GM12878 (cell line): ENCODE results near the gene SLC17A7. TPM values are rescaled to one million over a fixed set of nuclear protein-coding genes. Genes with fewer than 3 reads are reported as not detected.

Source experiments
- ATAC-seq: fragments of 200-7000 bp; cut with Tn5 transposase; 3 replicates; pipeline ENCODE4 v1.9.1; 2020; ENCODE audit warnings: mild to moderate bottlenecking, moderate library complexity
- BruUV-seq: library from RNA; stranded (reverse); fragments of 400-500 nt; replicated peaks from 2 replicates; lab custom pipeline; 2021; lab: Mats Ljungman, UMichigan
- CTCF ChIA-PET: fragments of 300-600 bp; sonication (Branson Sonifier 250); formaldehyde crosslinking; extraction: SDS; loops from one replicate; lab custom pipeline; 2021; ENCODE audit warnings: inconsistent platforms; lab: Yijun Ruan, JAX
- POLR2A ChIA-PET: fragments of 350-600 bp; formaldehyde crosslinking; extraction: SDS; loops from one replicate; lab custom pipeline; 2021; ENCODE audit warnings: inconsistent platforms; lab: Charles Lee
- RAD21 ChIA-PET: fragments of 300-600 bp; sonication (Branson Sonifier 250); formaldehyde crosslinking; loops from one replicate; lab custom pipeline; 2023; ENCODE audit warnings: antibody characterized with exemption; ENCODE audit not compliant: unreplicated experiment; lab: Charles Lee
- SMC1A ChIA-PET: fragments of 300-600 bp; sonication (Branson Sonifier 250); formaldehyde crosslinking; loops from one replicate; lab custom pipeline; 2023; ENCODE audit not compliant: unreplicated experiment, uncharacterized antibody; lab: Charles Lee
- DNase-seq: peaks from one replicate; pipeline ENCODE4 v3.0.0-alpha.2; 2011; ENCODE audit warnings: low read depth, low spot score
- FAIRE-seq: peaks from 3 replicates; lab custom pipeline; 2011; peaks lifted over from hg19 to GRCh38; lab: Jason Lieb, UNC
- H2AFZ ChIP-seq: 2 replicates; pipeline ENCODE4 v1.6.0; 2011; ENCODE audit warnings: low read depth, low read length, control low read depth; ENCODE audit not compliant: control insufficient read depth
- H3K27ac ChIP-seq: 2 replicates; pipeline ENCODE4 v1.5.1; 2011; ENCODE audit warnings: control low read depth; ENCODE audit not compliant: control insufficient read depth, insufficient read depth
- H3K27me3 ChIP-seq, 2 experiments: replicated peaks in 1 of 2; 2 replicates each; pipeline versions ENCODE4 v1.6.0 to v1.6.1; 2011; ENCODE audit warnings: low read length in 1 of 2; ENCODE audit not compliant: control insufficient read depth in 2 of 2, insufficient read depth in 2 of 2
- H3K36me3 ChIP-seq, 2 experiments: 2 replicates each; pipeline ENCODE4 v1.5.1; 2011; ENCODE audit warnings: low read length in 1 of 2; ENCODE audit not compliant: control insufficient read depth in 2 of 2, insufficient read depth in 2 of 2
- H3K4me1 ChIP-seq: 2 replicates; pipeline ENCODE4 v1.6.1; 2011; ENCODE audit warnings: mild to moderate bottlenecking, low read length, moderate library complexity, mixed read lengths; ENCODE audit not compliant: control insufficient read depth, insufficient read depth
- H3K4me2 ChIP-seq: 2 replicates; pipeline ENCODE4 v1.6.0; 2011; ENCODE audit warnings: control low read depth; ENCODE audit not compliant: control insufficient read depth, insufficient read depth
- H3K4me3 ChIP-seq: fragments of 200-600 bp; sonication (generic); 2 replicates; pipeline ENCODE4 v1.5.1; 2016
- H3K79me2 ChIP-seq: 2 replicates; pipeline ENCODE4 v1.6.0; 2011; ENCODE audit warnings: low read length; ENCODE audit not compliant: control insufficient read depth, insufficient read depth
- H3K9ac ChIP-seq: 2 replicates; pipeline ENCODE4 v1.8.0; 2011; ENCODE audit warnings: low read length, control low read depth, mixed read lengths; ENCODE audit not compliant: control insufficient read depth, insufficient read depth
- H3K9me3 ChIP-seq: replicated peaks from 3 replicates; pipeline ENCODE4 v1.5.1; 2011; ENCODE audit warnings: mild to moderate bottlenecking, low read length; ENCODE audit not compliant: control insufficient read depth, insufficient read depth
- H4K20me1 ChIP-seq: 2 replicates; pipeline ENCODE4 v1.6.0; 2011; ENCODE audit not compliant: control insufficient read depth, insufficient read depth
- ASH2L ChIP-seq: fragments of 300-600, 200-600 bp; sonication (generic); IDR thresholded peaks from 2 replicates; pipeline ENCODE4 v1.6.1; 2017; ENCODE audit warnings: low read depth, mild to moderate bottlenecking, borderline replicate concordance
- EED ChIP-seq: sonication (generic); IDR thresholded peaks from 2 replicates; pipeline ENCODE4 v1.6.1; 2016; ENCODE audit warnings: antibody characterized with exemption, low read depth
- IKZF2 ChIP-seq, 2 experiments: fragments of 450-650 bp; IDR thresholded peaks; 2 replicates each; pipeline ENCODE4 v1.6.1; 2017; ENCODE audit warnings: mild to moderate bottlenecking in 2 of 2, moderate library complexity in 2 of 2
- MYC ChIP-seq: IDR thresholded peaks from 2 replicates; pipeline ENCODE4 v1.6.1; 2011; ENCODE audit warnings: mild to moderate bottlenecking, low read length, moderate library complexity, inconsistent platforms; ENCODE audit not compliant: insufficient read depth, insufficient replicate concordance, insufficient read length, severe bottlenecking
- NFYB ChIP-seq: IDR thresholded peaks from 2 replicates; pipeline ENCODE4 v1.6.1; 2011; ENCODE audit warnings: low read depth, mild to moderate bottlenecking, low read length, improper control_type of control experiment, moderate library complexity; ENCODE audit not compliant: insufficient read depth
- RFX5 ChIP-seq: IDR thresholded peaks from 2 replicates; pipeline ENCODE4 v1.6.1; 2011; ENCODE audit warnings: low read depth, low read length, improper control_type of control experiment
- SIN3A ChIP-seq: IDR thresholded peaks from 2 replicates; pipeline ENCODE4 v1.6.1; 2012; ENCODE audit warnings: low read depth, low read length, improper control_type of control experiment
- ZZZ3 ChIP-seq: IDR thresholded peaks from 2 replicates; pipeline ENCODE4 v1.6.1; 2011; ENCODE audit warnings: low read depth; ENCODE audit not compliant: control insufficient read depth, insufficient read length
- WGBS: methylation state at CpG from one replicate; pipeline ENCODE4 v1.1.6; 2016; ENCODE audit warnings: low lambda C conversion rate; ENCODE audit not compliant: insufficient replicate concordance, insufficient coverage; ENCODE audit errors: missing lambda C conversion rate; 5-methylcytosine and 5-hydroxymethylcytosine counted together
- in situ Hi-C: fragments of 300-500 bp; cut with MboI; formaldehyde crosslinking; loops from 9 replicates; pipeline ENCODE4 v1.14.3; 2018; ENCODE audit warnings: mixed read lengths
- intact Hi-C: fragments of 100-400 bp; cut with micrococcal nuclease; formaldehyde crosslinking; loops from one replicate; pipeline ENCODE4 v1.14.2; 2022; ENCODE audit not compliant: unreplicated experiment
- polyA plus RNA-seq, 11 experiments: library from polyadenylated mRNA; depleted of rRNA in 4 of 11; unstranded in 6 of 11; stranded (reverse) in 5 of 11; fragments of >200 nt; fragmentation: Nextera tagmentation in 4 of 11; fragmentation: Illumina TruSeq in 1 of 11; extraction: Ambion mirVana in 4 of 11; extraction: Trizol in 1 of 11; gene quantifications; 1 replicate in 1 of 11; 2 replicates in 10 of 11; pipeline versions ENCODE4 v1.2.1 to v1.2.3, GENCODE V29; 2011 to 2016; ENCODE audit warnings: inconsistent platforms in 2 of 11, missing spikeins in 2 of 11, low read depth in 1 of 11
- total RNA-seq, 4 experiments: library from RNA; depleted of rRNA in 3 of 4; stranded (reverse); fragments of >200 nt in 3 of 4; fragmentation: Illumina TruSeq in 1 of 4; extraction: Trizol in 1 of 4; gene quantifications; 2 replicates each; pipeline versions ENCODE4 v1.2.1 to v1.2.3, GENCODE V29; 2013 to 2021
- TF ChIP-seq, protein P1 (sequence below): fragments of 450-650 bp; IDR thresholded peaks from 2 replicates; pipeline ENCODE4 v1.6.1; 2017; ENCODE audit warnings: borderline replicate concordance
- TF ChIP-seq, protein P2 (sequence below): IDR thresholded peaks from 2 replicates; pipeline ENCODE4 v1.6.1; 2012; ENCODE audit warnings: low read depth, low read length, improper control_type of control experiment

The SLC17A7 gene
- total and polyA plus RNA-seq, 10 of the 15 experiments (the other 5 are each of a cell fraction or from before 2014, with no cell fraction given), result 0.03 to 0.24 (median 0.06) TPM; not detected in 6

DNA sequence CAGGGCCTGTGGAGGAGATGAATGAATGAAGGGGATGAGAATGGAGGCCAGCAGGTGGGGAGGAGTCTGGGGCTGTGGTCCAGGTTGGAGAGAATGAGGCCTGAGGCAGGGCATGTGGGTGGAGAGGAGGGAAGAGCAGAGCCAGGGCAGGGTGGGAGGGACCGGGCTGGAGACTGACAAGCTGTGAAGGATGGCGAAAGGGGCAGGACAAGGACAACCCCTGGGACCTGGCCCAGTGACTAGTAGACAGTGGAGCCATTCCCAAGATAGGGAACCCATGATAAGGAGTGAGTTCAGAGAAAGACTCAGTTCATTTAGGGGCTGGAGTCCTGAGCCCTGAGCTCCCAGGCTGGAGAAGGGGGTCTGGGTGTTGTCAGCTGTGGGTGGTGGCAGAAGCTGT is 21.1 kb downstream of the SLC17A7 start (continued):
- no peak for TF ChIP-seq IKZF2 (IDR thresholded peaks at IDR 0.05)
- TF ChIP-seq, protein P1, sequence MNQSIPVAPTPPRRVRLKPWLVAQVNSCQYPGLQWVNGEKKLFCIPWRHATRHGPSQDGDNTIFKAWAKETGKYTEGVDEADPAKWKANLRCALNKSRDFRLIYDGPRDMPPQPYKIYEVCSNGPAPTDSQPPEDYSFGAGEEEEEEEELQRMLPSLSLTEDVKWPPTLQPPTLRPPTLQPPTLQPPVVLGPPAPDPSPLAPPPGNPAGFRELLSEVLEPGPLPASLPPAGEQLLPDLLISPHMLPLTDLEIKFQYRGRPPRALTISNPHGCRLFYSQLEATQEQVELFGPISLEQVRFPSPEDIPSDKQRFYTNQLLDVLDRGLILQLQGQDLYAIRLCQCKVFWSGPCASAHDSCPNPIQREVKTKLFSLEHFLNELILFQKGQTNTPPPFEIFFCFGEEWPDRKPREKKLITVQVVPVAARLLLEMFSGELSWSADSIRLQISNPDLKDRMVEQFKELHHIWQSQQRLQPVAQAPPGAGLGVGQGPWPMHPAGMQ, result no peak

DNA sequence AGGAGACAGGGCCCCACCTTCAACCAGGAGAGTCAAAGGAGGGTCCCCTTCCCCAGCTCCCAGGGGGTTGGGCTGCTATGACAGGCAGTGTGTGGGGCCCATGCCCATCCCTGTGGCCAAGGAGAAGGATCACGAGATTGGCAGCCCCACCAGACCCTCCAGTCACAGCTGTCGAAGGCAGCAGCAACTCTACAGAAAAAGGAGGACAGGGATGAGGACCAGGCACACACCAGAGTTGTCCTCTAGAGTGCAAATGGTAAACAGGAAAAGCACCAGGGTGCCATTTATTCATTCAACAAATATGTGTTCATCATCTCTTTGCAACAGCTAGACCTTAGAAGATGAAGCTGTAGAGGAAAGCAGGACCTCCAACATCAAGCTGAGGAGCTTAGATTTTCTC is 22.2 kb downstream of the SLC17A7 start:
- TF ChIP-seq SIN3A (no peak), EED (no peak), ASH2L (no peak), ZZZ3 (no peak), NFYB (no peak), MYC (no peak), RFX5 (no peak)
- TF ChIP-seq, protein P2, sequence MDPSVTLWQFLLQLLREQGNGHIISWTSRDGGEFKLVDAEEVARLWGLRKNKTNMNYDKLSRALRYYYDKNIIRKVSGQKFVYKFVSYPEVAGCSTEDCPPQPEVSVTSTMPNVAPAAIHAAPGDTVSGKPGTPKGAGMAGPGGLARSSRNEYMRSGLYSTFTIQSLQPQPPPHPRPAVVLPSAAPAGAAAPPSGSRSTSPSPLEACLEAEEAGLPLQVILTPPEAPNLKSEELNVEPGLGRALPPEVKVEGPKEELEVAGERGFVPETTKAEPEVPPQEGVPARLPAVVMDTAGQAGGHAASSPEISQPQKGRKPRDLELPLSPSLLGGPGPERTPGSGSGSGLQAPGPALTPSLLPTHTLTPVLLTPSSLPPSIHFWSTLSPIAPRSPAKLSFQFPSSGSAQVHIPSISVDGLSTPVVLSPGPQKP, result no peak
- Histone ChIP-seq H3K27me3 (peaks cover 16 to 31% of the 10 kb centered on the region in 2 experiments), H3K9me3 (no peaks in the 10 kb centered on the region), H3K4me2 (no peak overlapping the region), H3K79me2 (no peaks in the 10 kb centered on the region), H2AFZ (no peak overlapping the region), H3K36me3 (no peaks in the 10 kb centered on the region), H3K4me3 (no peak overlapping the region), H3K9ac (no peak overlapping the region), H4K20me1 (no peaks in the 10 kb centered on the region), H3K27ac (no peak overlapping the region), H3K4me1 (peaks cover 7% of the 10 kb centered on the region; the same call in 1 of the 2 replicates)
- 0% methylated on average over 2 of the region's 2 CpGs for WGBS
- ATAC-seq (no peak), DNase-seq (no peak), FAIRE-seq (no peak)
- RAD21 ChIA-PET, result interaction anchor here (1.7 kb wide), 1 partner anchor 16 kb away, joined by 5 read pairs; no protein-coding TSS in a partner anchor
- intact Hi-C loops, result no loop called here
- in situ Hi-C loops, result no loop called here
- CTCF ChIA-PET, result interaction anchor here (0.8 to 1.6 kb wide), 5 partner anchors 10 to 118 kb away, joined by 3 to 8 read pairs (median 3); no protein-coding TSS in a partner anchor
- BruUV-seq, result no TSS peak
- POLR2A ChIA-PET, result no interaction called here
- SMC1A ChIA-PET, result interaction anchor here (1.3 to 1.5 kb wide), 4 partner anchors 11 to 51 kb away, joined by 3 to 4 read pairs (median 4); no protein-coding TSS in a partner anchor
